IMR-90 (cell line): ENCODE data around the gene CTSC. TPM values are rescaled to one million over a fixed set of nuclear protein-coding genes. Genes with fewer than 3 reads are reported as not detected.

Source experiments
- ATAC-seq: fragments of 200-7000 bp; cut with Tn5 transposase; 2 replicates; pipeline ENCODE4 v1.9.1; 2020; ENCODE audit warnings: low read depth, mild to moderate bottlenecking, moderate library complexity
- BruUV-seq: library from RNA; stranded (reverse); fragments of 400-500 nt; replicated peaks from 2 replicates; lab custom pipeline; 2021; lab: Mats Ljungman, UMichigan
- CTCF ChIA-PET: fragments of 300-600 bp; formaldehyde crosslinking; extraction: SDS; loops from one replicate; lab custom pipeline; 2021; ENCODE audit warnings: antibody characterized with exemption; lab: Yijun Ruan, JAX
- POLR2A ChIA-PET: fragments of 300-600 bp; sonication (Branson Sonifier 250); formaldehyde crosslinking; loops from one replicate; lab custom pipeline; 2022; ENCODE audit warnings: antibody characterized with exemption; ENCODE audit not compliant: unreplicated experiment; lab: Charles Lee
- DNase-seq: peaks from one replicate; pipeline ENCODE4 v3.0.0; 2013
- H2AFZ ChIP-seq: replicated peaks from 2 replicates; pipeline ENCODE3; 2013; ENCODE audit warnings: low read length, mild to moderate bottlenecking; ENCODE audit not compliant: poor library complexity
- H2AK5ac ChIP-seq: 2 replicates; pipeline ENCODE4 v1.6.1; 2013; ENCODE audit warnings: low read depth, low read length, inconsistent platforms
- H2AK9ac ChIP-seq: replicated peaks from 2 replicates; pipeline ENCODE3; 2013; ENCODE audit warnings: mild to moderate bottlenecking, low read depth, low read length, moderate library complexity; ENCODE audit not compliant: poor library complexity
- H2BK120ac ChIP-seq: 2 replicates; pipeline ENCODE4 v1.6.1; 2013; ENCODE audit warnings: low read depth, low read length, inconsistent platforms
- H2BK15ac ChIP-seq: 3 replicates; pipeline ENCODE4 v1.6.1; 2013; ENCODE audit warnings: low read depth, low read length, inconsistent platforms
- H2BK20ac ChIP-seq: 2 replicates; pipeline ENCODE4 v1.6.1; 2013; ENCODE audit warnings: low read depth, mild to moderate bottlenecking, inconsistent platforms, low read length, moderate library complexity
- H2BK5ac ChIP-seq: 2 replicates; pipeline ENCODE4 v1.6.1; 2013; ENCODE audit warnings: mild to moderate bottlenecking, low read depth, low read length, inconsistent platforms; ENCODE audit not compliant: poor library complexity, severe bottlenecking
- H3K14ac ChIP-seq: replicated peaks from 2 replicates; pipeline ENCODE4 v1.6.1; 2013; ENCODE audit warnings: low read depth, low read length, inconsistent platforms
- H3K18ac ChIP-seq: 2 replicates; pipeline ENCODE4 v1.6.1; 2013; ENCODE audit warnings: low read depth, low read length, control low read depth
- H3K23ac ChIP-seq: 2 replicates; pipeline ENCODE4 v1.6.1; 2013; ENCODE audit warnings: low read depth, low read length, inconsistent platforms
- H3K27ac ChIP-seq: 2 replicates; pipeline ENCODE4 v1.5.1; 2013; ENCODE audit warnings: mild to moderate bottlenecking, control low read depth, low read length; ENCODE audit not compliant: insufficient read depth
- H3K27me3 ChIP-seq: 2 replicates; pipeline ENCODE4 v1.6.1; 2013; ENCODE audit warnings: low read length; ENCODE audit not compliant: control insufficient read depth, insufficient read depth
- H3K36me3 ChIP-seq: 2 replicates; pipeline ENCODE4 v1.6.1; 2013; ENCODE audit warnings: low read length, mixed read lengths; ENCODE audit not compliant: control insufficient read depth, insufficient read depth
- H3K4ac ChIP-seq: 2 replicates; pipeline ENCODE4 v1.6.1; 2013; ENCODE audit warnings: low read depth, low read length, inconsistent platforms
- H3K4me1 ChIP-seq: 2 replicates; pipeline ENCODE4 v1.6.1; 2013; ENCODE audit warnings: low read length, mixed read lengths; ENCODE audit not compliant: control insufficient read depth, insufficient read depth
- H3K4me2 ChIP-seq: 2 replicates; pipeline ENCODE4 v1.6.1; 2013; ENCODE audit warnings: low read depth, mild to moderate bottlenecking, control low read depth, low read length, moderate library complexity
- H3K4me3 ChIP-seq: 2 replicates; pipeline ENCODE4 v1.5.1; 2013; ENCODE audit warnings: low read depth, mild to moderate bottlenecking, control low read depth, low read length, moderate library complexity; ENCODE audit not compliant: insufficient read depth
- H3K56ac ChIP-seq: 2 replicates; pipeline ENCODE4 v1.6.1; 2013; ENCODE audit warnings: low read length, inconsistent platforms; ENCODE audit not compliant: insufficient read depth; ENCODE audit errors: extremely low read depth
- H3K79me1 ChIP-seq, 2 experiments: 2 replicates each; pipeline ENCODE4 v1.6.1; 2013; ENCODE audit warnings: low read length in 2 of 2, inconsistent platforms in 1 of 2, low read depth in 1 of 2
- H3K9ac ChIP-seq: 2 replicates; pipeline ENCODE4 v1.6.1; 2013; ENCODE audit warnings: low read depth, low read length, control low read depth
- H3K9me1 ChIP-seq: 2 replicates; pipeline ENCODE4 v1.6.1; 2013; ENCODE audit warnings: low read length, inconsistent platforms; ENCODE audit not compliant: insufficient read depth
- H3K9me3 ChIP-seq: 2 replicates; pipeline ENCODE4 v1.6.1; 2013; ENCODE audit warnings: low read length; ENCODE audit not compliant: control insufficient read depth, insufficient read depth
- H4K20me1 ChIP-seq: 2 replicates; pipeline ENCODE4 v1.6.1; 2013; ENCODE audit warnings: low read length, inconsistent platforms; ENCODE audit not compliant: insufficient read depth
- H4K5ac ChIP-seq: 2 replicates; pipeline ENCODE4 v1.6.1; 2013; ENCODE audit warnings: mild to moderate bottlenecking, low read depth, low read length, control low read depth
- H4K8ac ChIP-seq, 2 experiments: 2 replicates each; pipeline ENCODE4 v1.6.1; 2013; ENCODE audit warnings: low read depth in 2 of 2, low read length in 2 of 2, control low read depth in 1 of 2, inconsistent platforms in 1 of 2
- H4K91ac ChIP-seq: 2 replicates; pipeline ENCODE4 v1.6.1; 2013; ENCODE audit warnings: low read depth, low read length, inconsistent platforms; ENCODE audit not compliant: insufficient read depth
- CEBPB ChIP-seq: IDR thresholded peaks from 2 replicates; pipeline ENCODE4 v1.6.1; 2012; ENCODE audit warnings: low read depth, low read length, improper control_type of control experiment
- MAZ ChIP-seq: IDR thresholded peaks from 2 replicates; pipeline ENCODE4 v1.6.1; 2012; ENCODE audit warnings: low read depth, mild to moderate bottlenecking, low read length, improper control_type of control experiment, moderate library complexity, borderline replicate concordance
- NFE2L2 ChIP-seq: fragments of 150-350 bp; IDR thresholded peaks from 2 replicates; pipeline ENCODE4 v1.6.1; 2016; ENCODE audit warnings: low read depth, mild to moderate bottlenecking, low read length
- RCOR1 ChIP-seq: IDR thresholded peaks from 2 replicates; pipeline ENCODE4 v1.6.1; 2012; ENCODE audit warnings: mild to moderate bottlenecking, low read length, improper control_type of control experiment; ENCODE audit not compliant: insufficient replicate concordance
- WGBS, 2 experiments: methylation state at CpG; one replicate each; pipeline versions ENCODE4 v1.1.5 to v1.1.7; 2013; ENCODE audit warnings: missing lambda C conversion rate in 2 of 2; ENCODE audit not compliant: insufficient read length in 1 of 2; ENCODE audit errors: extremely low coverage in 2 of 2; 5-methylcytosine and 5-hydroxymethylcytosine counted together
- dilution Hi-C: fragments of 300-500 bp; cut with HindIII; formaldehyde crosslinking; loops from one replicate; pipeline ENCODE4 v1.14.3; 2018; ENCODE audit warnings: low sequenced_read_pairs; ENCODE audit not compliant: unreplicated experiment
- in situ Hi-C: fragments of 300-500 bp; cut with MboI; formaldehyde crosslinking; loops from 3 replicates; pipeline ENCODE4 v1.14.3; 2019; ENCODE audit warnings: low sequenced_read_pairs, inconsistent platforms, mixed read lengths
- intact Hi-C: fragments of 100-400 bp; cut with micrococcal nuclease; formaldehyde crosslinking; loops from 2 replicates; pipeline ENCODE4 v1.10.0; 2022
- polyA plus RNA-seq, 3 experiments: library from polyadenylated mRNA; depleted of rRNA; stranded (reverse); fragments of >200 nt; gene quantifications; 2 replicates each; pipeline ENCODE4 v1.2.3, GENCODE V29; 2012; ENCODE audit warnings: low replicate concordance in 1 of 3
- total RNA-seq: library from RNA; depleted of rRNA; stranded (reverse); fragments of >200 nt; gene quantifications from 2 replicates; pipeline ENCODE4 v1.2.3, GENCODE V29; 2012

Gene CTSC
- total and polyA plus RNA-seq, 2 of the 4 experiments (the other 2 are of a cell fraction), result 208 to 299 TPM

DNA sequence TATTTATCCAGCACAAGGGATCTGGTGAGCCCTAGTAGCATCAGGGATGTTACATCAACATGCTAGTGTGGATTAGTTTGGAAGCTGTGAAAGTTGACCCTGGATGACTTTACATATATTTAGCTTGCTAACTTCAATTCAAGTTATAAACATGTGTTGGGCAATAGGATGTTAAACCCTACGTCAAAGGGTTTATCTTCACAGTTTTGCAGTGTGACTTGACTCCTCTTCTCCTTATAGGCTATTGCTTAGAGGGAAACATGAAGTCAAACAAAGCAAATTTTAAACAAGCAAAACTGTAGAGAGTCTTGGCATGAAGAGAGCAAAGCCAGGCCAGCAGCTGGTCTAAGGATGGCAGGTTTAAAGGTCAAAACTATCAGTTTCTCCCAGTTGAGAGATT, 11.3 kb upstream of the CTSC start:
- H2AK5ac ChIP-seq, result no peak overlapping the region
- no peak for TF ChIP-seq NFE2L2
- no peak for TF ChIP-seq RCOR1
- TF ChIP-seq CEBPB, result peak; percentile 75
- TF ChIP-seq MAZ, result no peak
- H3K36me3 ChIP-seq, result no peaks in the 10 kb centered on the region
- no peak overlapping the region for H2BK5ac ChIP-seq
- no peak overlapping the region for H2AK9ac ChIP-seq
- ATAC-seq (peak; percentile 88), DNase-seq (peak; percentile 81)
- H3K23ac ChIP-seq, result no peak overlapping the region
- BruUV-seq, result no TSS peak
- H2AFZ ChIP-seq, result no peak overlapping the region
- H2BK20ac ChIP-seq, result no peak overlapping the region
- H3K79me1 ChIP-seq, result peaks cover 0 to 3% of the 10 kb centered on the region in 2 experiments; a peak in 2 of 4 replicates
- H3K4me2 ChIP-seq, result no peak overlapping the region
- no peak overlapping the region; the same call in 1 of the 2 replicates for H3K27ac ChIP-seq
- ChIA-PET POLR2A (interaction anchor here (1.2 kb wide), 1 partner anchor 11 kb away, joined by 5 read pairs; the partner anchor contains the start of gene CTSC), CTCF (no interaction called here)
- H3K4me3 ChIP-seq, result no peak overlapping the region
- H4K8ac ChIP-seq, result no peak overlapping the region
- H2BK120ac ChIP-seq, result no peak overlapping the region
- H3K4ac ChIP-seq, result no peak overlapping the region
- H4K91ac ChIP-seq, result no peak overlapping the region
- intact Hi-C loops, result no loop called here
- no CpG with 5 or more reads among the region's 1 CpG for WGBS, 2 experiments
- no peak overlapping the region for H3K9ac ChIP-seq
- no peaks in the 10 kb centered on the region for H4K20me1 ChIP-seq
- no peaks in the 10 kb centered on the region for H3K9me3 ChIP-seq
- dilution Hi-C loops, result no loop called here
- no peak overlapping the region for H4K5ac ChIP-seq
- H2BK15ac ChIP-seq, result no peak overlapping the region
- no peak overlapping the region for H3K56ac ChIP-seq
- H3K18ac ChIP-seq, result no peak overlapping the region
- H3K27me3 ChIP-seq, result no peaks in the 10 kb centered on the region
- H3K14ac ChIP-seq, result no peak overlapping the region
- H3K4me1 ChIP-seq, result peaks cover 4% of the 10 kb centered on the region
- in situ Hi-C loops, result no loop called here
- H3K9me1 ChIP-seq, result peaks cover 3% of the 10 kb centered on the region; the same call in 1 of the 2 replicates
